Thyroid gland (tissue), 4 donors: ENCODE data around the gene VRK1.

Experiments used
- CTCF ChIP-seq, 6 experiments: fragments of 200-600 bp in 3 of 6; fragments of 450-650 bp in 3 of 6; sonication (generic) in 3 of 6; IDR thresholded peaks; one replicate each; pipeline ENCODE4 v1.5.1; 2016 to 2019; ENCODE audit warnings: antibody characterized with exemption in 6 of 6, mild to moderate bottlenecking in 2 of 6, inconsistent platforms in 1 of 6, moderate library complexity in 1 of 6
- POLR2A ChIP-seq, 2 donors: fragments of 450-650 bp; IDR thresholded peaks; one replicate each; pipeline ENCODE4 v1.6.1; 2017; ENCODE audit warnings: antibody characterized with exemption in 2 of 2, mild to moderate bottlenecking in 2 of 2, moderate library complexity in 1 of 2

GRCh38 chr14:96902004-96902403 lies 104.8 kb downstream of the VRK1 start:
- TF ChIP-seq CTCF (IDR thresholded peaks at IDR 0.05): no peak
- no peak for TF ChIP-seq POLR2A (IDR thresholded peaks at IDR 0.05)
